HL-60/S4 (cell line): Measurements from ENCODE around the gene TJAP1.
"Not testable (repeated sequence)": the region's sequence is repeated elsewhere in the genome, so short reads cannot be mapped to it uniquely, and the experiment has no call there.

ENCODE experiments used
- in situ Hi-C: fragments of 300-500 bp; cut with MboI; formaldehyde crosslinking; loops from 2 replicates; pipeline ENCODE4 v1.14.3; 2022; ENCODE audit warnings: low sequenced_read_pairs

The TJAP1 gene

DNA sequence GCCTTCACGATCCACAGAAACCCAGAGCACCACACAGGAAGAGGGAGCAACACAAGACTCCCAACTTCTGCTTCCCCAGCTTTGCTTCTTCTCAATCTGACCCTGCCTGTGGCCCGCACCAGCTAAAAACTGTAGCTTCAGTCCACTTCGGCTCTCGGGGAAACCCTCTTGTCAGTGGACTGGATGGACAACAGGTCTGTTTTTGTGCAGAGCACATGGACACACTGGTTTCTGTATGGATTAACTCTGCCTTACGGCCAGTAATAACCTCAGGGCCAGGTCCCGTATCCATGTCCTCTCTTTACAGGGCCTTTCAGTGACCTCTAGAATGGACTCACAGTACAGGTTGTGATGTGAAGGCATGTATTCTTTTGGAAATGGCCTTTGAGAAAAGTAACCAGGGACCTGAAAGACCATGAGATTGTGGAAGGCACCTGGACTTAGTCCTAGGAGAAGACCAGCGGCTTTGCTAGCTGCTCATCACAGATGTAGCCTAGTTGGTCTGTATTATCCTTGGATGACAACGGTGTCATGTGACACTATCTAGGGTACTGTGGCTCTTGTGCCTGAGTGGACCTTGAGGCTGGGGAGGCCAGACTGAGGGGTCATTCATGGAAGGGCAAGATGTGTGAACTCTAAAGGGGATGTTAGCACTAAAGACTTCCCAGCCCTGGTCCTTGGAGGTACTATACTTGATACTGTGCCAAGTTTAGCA is 45.3 kb downstream of the TJAP1 start:
- in situ Hi-C loops, result no loop called here

DNA sequence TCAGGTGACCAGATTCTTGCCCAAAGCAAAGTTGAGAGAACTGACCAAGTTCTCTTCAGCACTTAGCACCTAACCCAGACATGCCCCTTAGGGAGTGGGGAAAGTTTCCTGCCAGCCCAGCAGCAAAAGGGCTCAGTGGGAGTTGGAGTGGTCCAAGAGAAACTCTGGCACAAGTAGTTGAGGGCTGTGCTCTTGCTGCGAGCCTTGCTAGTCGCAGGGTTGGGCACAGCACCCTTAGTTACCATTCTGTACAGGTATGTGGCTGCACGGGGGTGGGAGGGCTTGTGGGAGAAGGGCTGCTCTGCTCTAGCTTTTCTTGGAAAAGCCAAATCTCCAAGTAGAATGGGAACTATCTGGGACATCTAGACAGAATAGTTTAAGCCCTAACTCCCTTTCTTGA is 45.9 kb downstream of the TJAP1 start:
- in situ Hi-C loops, result no loop called here

DNA sequence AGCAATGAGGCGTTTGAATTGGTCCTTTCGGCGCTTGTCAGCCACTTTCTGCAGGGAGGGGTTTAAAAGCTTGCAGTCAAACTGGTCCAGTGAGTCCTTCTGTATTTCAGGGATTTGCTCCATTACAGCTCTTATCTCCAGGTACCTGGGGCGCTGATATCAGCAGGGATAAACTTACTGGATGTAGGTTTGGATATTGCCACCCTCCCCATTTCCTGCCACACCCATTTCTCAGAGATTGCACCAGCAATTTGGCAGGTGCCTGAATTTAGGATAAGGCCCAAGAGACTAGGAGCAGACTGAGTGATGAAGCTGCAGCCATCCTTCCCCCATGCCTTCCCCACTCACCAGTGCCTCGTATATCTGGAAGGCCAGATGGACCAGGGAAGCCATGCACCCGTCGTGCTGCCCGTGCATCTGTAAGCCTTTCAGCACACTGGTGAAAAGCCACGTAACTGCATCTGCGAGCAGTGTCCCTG is 47.2 kb downstream of the TJAP1 start:
- in situ Hi-C loops, result no loop called here

DNA sequence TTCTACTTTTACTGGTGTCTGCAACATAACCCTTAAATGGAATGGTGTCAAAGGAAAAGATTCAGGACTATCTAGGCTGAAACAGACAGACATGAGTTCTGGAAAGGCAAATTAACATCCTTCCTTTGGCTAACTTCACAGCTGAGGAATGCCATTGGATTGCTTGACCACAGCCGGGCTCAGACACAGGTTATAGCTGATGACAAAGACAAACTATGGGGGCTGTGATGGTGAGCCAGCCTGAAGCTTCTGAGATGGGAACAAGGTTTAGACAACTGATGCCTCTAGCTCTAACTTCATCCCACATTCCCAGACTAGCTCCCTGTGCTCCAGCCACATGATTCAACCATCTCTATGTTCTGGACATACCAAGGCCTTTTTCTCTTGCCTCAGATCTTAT is 54.8 kb downstream of the TJAP1 start:
- in situ Hi-C loops, result no loop called here

DNA sequence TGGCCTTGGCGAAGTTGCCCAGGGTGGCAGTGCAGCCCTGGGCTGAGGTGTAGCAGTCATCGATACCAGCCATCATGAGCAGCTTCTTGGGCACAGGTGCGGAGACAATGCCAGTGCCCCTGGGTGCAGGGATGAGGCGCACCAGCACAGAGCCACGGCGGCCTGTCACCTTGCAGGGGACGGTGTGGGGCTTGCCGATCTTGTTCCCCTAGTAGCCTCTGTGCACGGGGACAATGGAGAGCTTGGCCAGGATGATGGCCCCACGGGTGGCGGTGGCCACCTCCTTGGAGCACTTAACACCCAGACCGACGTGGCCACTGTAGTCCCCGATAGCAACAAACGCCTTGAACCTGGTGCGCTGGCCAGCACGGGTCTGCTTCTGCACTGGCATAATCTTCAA is 61.6 kb downstream of the TJAP1 start:
- in situ Hi-C loops, result not testable (repeated sequence)

DNA sequence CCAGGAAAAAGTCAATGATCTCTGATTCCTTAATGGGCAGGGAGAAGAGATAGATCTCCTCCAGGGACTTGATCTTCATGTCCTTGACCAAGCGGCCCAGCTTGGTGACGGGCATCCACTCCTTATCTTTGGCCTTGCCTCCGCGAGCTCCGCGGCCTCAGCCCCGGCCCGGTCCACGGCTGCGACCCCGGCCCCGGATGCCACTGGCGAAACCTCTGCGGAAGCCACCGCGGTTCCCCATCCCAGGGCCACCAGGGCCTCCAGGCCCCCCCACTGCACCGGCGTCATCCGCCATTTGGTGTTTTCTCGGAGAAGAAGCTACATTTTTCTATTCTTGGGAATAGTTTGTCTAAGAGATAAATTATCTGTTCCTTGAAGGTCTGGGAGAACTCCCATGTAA is 62.0 kb downstream of the TJAP1 start:
- in situ Hi-C loops, result not testable (repeated sequence)

DNA sequence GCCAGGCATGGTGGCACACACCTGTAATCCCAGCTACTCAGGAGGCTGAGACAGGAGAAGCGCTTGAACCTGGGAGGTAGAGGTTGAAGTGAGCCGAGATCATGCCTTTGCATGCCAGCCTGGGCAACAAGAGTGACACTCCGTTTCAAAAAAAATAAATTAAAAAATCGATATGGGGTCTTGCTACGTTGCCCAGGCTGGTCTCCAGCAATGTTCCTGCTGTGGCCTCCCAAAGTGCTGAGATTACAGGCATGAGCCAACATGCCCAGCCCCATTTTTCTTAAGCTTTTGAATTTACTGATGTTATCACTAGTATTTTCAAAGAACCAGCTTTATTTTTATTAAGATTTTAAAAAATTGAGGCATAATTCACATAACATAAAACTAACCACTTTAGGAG is 63.1 kb downstream of the TJAP1 start:
- in situ Hi-C loops, result no loop called here

DNA sequence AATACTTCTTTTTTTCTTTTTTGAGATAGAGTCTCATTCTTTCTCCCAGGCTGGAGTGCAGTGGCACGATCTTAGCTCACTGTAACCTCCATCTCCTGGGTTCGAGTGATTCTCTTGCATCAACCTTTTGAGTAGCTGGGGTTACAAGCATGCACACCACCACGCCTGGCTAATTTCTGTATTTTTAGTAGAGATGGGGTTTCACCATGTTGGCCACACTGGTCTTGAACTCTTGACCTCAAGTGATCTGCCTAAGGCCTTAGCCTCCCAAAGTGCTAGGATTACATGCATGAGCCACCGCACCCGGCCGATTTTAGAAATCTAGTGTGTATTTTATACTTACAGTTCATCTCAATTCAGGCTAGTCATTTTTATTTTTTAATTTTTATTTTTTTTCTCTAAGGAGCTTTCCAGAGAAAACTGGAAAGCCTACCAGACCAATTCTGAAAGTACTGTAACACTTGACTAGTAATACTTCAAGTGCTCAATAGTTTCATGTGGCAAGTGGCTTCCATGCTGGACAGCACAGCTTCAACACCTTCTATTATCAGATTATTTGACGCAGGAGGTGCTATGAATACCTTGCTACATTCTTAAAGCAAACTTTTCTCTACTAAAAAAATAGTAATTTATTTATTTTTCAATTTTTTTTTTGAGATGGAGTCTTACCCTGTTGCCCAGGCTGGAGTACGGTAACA is 64.6 kb downstream of the TJAP1 start:
- in situ Hi-C loops, result no loop called here

GRCh38 chr6:43544461-43544860 is 67.1 kb downstream of the TJAP1 start:
- in situ Hi-C loops, result no loop called here

DNA sequence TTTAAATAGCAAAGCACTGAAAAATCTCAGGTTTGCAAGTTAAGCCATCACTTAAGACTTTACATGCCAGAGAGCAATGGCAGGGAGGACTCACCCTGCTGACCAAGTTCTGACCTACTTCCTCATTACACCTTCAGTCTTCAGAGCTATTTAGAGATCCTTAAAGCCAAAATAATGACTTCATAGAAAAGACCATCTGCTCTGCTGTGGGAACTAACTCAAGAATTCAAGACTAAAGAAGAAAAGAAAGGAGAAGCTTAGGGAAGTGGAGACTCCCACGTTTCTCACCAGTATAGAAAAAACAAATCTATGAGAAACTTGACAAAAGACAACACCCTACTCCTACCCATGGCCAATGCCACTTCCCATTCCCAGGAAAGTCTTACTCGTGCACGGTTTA is 69.9 kb downstream of the TJAP1 start:
- in situ Hi-C loops, result no loop called here
